RPMI8226 (cell line): ENCODE measurements around the gene RBPJ.
"Not testable (repeated sequence)": the region's sequence is repeated elsewhere in the genome, so short reads cannot be mapped to it uniquely, and the experiment has no call there.

Experiments
- DNase-seq: peaks from one replicate; pipeline ENCODE4 v3.0.0-alpha.2; 2015

Gene RBPJ

GRCh38 chr4:26377328-26378311, 56.8 kb downstream of the RBPJ start:
- DNase-seq = no peak

DNA sequence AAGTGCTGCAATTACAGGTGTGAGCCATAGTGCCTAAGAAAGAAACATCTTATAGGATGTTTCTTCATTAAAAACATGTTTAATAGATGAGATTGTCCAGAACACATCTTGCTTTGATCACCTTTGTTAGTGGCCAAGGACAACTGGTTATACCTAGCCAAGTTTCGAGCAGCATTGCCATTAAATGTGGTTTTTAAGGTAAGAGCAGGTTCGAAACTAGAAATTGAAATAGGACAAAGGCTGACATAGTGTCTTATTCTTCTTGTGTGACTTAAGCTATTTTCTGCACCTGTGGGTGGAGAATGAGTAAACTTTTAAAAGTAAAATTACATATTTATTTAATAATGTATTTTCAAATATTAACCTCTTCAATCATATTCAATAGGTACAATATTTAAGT, 59.0 kb downstream of the RBPJ start:
- no peak for DNase-seq

- DNase-seq = no peak
Observed at GRCh38 chr4:26380740-26381139, 59.9 kb downstream of the RBPJ start.

GRCh38 chr4:26384380-26385057, 63.7 kb downstream of the RBPJ start:
- no peak for DNase-seq

DNA sequence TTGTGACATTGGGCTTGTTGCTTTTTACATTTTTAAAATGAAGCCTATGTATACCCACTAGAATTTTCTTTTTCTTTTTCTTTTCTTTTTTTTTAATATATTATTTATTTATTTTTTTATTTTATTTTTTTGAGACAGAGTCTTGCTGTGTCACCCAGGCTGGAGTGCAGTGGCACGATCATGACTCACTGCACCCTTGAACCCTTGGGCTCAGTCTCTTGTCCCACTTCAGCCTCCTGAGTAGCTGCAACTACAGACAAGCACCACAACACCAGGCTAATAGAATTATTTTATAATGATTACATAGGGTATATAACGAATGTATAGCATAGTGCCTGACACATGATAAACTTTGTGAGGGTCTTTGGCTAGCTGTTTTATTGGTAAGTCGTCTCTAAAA, 64.9 kb downstream of the RBPJ start:
- DNase-seq = no peak

DNA sequence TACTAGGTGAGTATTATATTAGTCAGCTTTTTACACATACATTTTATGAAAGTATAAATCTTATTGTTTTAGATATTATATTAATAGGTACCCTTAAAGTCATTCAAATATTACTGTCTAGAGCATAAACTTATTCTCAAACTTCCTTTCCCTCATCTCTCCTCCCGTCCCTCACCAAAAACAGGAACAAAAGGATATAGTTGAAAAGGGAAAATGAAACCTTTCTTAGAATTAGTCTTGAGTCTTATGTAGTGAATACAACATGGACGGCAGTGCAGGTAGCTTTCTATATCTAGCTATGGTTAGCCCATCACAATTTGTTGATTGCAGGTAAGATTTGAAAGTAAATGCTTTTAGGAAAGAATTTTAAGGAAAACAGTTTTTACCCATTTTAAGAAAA, 65.6 kb downstream of the RBPJ start:
- DNase-seq = no peak

- DNase-seq = no peak
Observed at GRCh38 chr4:26388671-26389070, 67.9 kb downstream of the RBPJ start.

GRCh38 chr4:26397086-26397485, 76.3 kb downstream of the RBPJ start:
- DNase-seq = no peak

GRCh38 chr4:26400132-26400531, 79.3 kb downstream of the RBPJ start:
- no peak for DNase-seq

DNA sequence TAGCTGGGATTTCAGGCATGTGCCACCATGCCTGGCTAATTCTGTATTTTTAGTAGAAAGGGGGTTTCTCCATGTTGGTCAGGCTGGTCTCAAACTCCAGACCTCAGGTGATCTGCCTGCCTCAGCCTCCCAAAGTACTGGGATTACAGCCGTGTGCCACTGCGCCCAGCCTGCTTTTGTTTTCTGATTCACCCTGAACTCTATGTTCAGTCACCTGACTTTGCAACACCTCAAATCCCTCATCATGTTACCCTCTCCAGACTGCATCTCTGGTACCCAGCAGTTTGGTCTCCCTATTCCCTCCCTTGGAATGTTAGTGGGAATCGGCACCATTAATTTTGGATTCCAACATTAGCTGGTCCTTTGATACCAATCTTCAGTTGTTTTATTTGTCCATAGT, 81.2 kb downstream of the RBPJ start:
- not testable (repeated sequence) for DNase-seq

- DNase-seq = peak; percentile 32
Observed at GRCh38 chr4:26402458-26402857, 81.6 kb downstream of the RBPJ start.

GRCh38 chr4:26404743-26405206, 84.0 kb downstream of the RBPJ start:
- no peak for DNase-seq

- no peak for DNase-seq
Observed at GRCh38 chr4:26406346-26406975, 85.6 kb downstream of the RBPJ start.

- DNase-seq = no peak
Observed at GRCh38 chr4:26407476-26407875, 86.7 kb downstream of the RBPJ start.

GRCh38 chr4:26410385-26411293, 89.8 kb downstream of the RBPJ start:
- peak; percentile 26 for DNase-seq

DNA sequence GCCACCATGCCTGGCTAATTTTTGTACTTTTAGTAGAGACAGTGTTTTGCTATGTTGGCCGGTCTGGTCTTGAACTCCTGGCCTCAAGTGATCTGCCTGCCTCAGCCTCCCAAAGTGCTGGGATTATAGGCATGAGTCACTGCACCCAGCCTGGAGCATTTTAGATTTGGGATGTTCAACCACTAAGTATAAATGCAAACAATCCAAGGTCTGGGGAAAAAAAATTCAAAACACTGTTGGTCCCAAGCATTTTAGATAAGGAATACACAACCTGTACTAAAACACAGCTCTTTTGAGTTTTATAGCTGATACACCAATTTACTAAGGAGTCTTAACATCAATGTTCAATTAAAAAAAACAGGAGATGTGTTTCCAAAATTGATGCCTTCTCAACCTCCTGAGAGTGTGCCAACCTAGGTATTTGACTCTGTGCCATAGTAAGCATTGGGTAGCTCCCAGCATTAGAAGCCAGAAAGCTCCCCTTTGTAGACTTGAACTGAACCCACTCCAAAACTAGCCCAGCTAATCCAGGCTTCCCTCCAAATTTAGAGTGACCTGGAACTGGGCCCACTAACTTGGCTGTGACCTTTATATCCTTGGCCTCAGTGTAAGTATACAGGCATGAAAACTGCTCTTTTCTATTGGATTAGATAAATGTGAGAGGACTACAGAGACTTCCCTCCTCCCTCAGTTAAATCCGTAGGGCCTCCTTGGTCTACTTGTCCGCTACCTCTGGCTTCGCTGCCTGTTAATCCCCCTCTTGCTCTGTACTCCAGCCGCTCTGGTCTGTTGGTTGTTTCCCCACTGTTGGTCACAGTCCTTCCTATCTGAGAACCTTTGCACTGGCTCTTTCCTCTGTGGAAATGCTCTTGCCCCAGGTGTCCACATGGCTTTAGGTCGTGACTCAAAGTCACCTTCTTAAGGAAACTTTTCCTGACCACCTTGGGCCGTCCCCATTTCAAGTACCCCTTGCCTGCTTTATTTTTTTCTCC, 91.9 kb downstream of the RBPJ start:
- no peak for DNase-seq

DNA sequence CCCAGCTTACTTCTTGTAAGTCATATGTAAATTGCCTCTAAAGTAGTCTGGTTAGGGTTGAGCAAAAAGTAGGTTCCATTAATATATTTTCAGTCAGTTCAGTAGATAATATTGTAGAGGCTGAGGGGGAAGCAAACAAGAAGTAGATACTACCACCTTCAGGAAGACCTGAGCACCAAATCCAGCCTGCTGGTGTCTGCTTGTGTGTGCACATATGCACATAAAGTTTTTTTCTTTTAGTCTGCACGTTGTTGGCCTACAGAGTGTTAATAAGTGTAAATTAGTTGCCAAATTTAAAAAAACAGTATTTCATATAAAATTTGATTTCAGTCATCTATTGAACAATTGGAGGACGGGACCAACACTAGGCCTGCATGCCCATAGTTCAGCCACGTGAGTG, 92.8 kb downstream of the RBPJ start:
- DNase-seq = no peak

- no peak for DNase-seq
Observed at GRCh38 chr4:26418107-26418506, 97.3 kb downstream of the RBPJ start.

GRCh38 chr4:26418850-26419249, 98.0 kb downstream of the RBPJ start:
- DNase-seq = no peak

DNA sequence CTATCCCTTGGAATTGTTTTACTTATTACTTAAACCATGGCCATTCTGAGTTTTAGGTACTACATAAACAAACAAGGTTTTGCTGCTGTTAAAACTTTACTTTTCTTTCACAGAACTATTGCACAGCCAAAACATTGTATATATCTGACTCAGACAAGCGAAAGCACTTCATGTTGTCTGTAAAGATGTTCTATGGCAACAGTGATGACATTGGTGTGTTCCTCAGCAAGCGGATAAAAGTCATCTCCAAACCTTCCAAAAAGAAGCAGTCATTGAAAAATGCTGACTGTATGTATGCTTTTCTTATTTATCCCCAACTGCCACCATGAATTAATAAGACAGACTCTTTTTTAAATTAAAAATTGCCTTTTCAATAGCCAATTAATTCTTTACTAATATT, 99.6 kb downstream of the RBPJ start:
- no peak for DNase-seq

DNA sequence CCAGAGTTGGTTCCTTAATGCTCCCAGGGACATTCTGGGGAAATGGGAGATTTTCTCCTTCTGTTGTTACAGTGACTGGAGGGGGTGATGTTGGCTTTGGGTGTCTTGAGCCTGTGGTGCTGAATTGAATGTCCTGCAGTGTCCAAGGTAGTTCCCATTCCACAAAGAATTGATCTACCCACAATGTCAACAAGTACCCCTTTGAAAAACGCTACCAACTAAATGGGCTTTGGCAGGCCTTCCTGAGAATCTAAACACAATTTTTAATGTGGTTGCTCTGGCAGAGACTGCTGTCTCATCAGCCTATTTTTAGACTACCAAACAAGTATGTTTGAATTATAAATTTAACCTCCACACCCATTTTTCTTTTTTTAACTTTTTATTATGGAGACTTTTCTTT, 100.1 kb downstream of the RBPJ start:
- DNase-seq = no peak
